Measurements from ENCODE around the gene RELN.
A peak's percentile ranks its signal among the peaks of the same experiment; 100 is the strongest.

Gene RELN

DNA sequence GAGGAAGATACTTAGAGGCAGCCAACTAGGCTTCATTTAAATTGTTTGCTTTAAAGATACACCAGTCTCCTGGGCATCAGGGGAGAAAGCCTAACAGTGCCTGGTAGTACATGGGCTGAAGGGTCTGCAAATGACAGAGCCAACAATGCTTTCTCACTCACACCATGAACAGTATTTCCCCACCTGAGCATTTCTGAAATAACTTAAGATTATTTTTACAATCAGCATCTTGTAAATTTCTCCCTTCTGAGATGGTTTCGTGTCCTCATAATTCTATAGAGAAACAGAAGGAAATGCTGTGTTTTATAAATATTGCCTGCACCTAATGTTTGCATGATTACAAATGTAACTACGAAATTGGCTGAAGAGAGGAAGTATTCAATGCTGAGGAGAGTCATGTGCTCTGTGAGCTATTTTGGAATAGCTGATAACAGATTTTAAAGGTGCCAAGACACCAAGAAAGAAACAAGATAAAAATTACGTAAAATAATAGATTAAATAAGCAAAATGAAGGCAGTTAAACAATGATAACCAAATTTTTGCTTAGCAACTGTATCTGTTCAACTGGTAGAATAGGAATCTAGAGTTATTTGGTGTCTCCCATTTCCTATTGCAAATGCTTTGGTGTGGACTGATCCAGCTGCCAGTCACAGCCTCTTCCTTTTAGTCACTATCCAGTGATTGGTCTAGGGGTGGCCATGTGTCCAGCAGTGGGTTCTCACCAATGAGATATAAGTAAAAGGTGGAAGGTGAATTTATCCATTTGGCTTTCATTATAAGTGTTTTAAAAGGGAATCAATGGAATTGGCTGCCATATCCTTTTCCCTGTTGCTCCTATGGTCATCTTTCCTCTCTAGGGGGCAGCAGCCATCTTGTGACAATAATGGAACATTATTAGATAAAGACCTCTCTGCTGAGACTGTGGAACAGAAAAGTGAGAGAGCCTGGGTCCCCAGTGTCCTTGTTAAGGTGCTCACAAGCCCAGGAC, 375.5 kb downstream of the RELN start:
- DNase-seq: no peak

DNA sequence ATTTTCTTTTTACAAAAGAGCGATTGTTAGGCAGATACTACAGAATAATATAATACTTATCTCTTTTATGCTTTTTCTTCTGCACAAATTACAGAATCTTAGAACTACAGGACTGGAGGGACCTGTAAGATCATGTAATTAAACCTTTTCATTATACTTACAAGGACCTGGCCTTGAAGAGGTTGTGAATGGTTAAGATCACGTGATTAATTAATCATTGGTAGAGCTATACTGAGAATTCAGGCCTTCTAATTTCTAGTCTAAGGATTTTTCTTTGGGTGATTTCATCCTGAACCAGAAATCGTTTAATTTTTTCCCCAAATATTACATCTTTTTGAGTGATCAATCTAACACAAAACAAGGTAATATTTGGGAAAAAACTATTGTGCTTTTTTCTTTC, 379.7 kb downstream of the RELN start:
- no peak for DNase-seq

DNA sequence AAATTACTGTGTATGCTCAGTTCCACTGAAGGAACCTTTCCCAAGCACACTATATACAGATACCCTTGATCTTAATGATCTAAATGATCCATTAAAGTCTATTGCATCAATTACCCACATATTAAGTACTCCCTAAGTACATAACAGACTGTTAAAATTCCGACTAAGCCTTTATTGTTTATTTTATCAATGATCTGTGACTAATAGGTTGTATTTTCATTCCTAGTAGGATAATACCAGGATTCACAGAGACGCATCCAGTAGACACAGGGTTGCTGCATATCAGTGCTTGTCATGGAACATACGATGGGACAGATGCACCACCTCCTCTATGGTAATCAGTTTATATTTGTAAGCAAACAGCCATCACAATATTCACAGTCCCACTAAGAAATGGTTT, 383.8 kb downstream of the RELN start:
- no peak for DNase-seq

DNA sequence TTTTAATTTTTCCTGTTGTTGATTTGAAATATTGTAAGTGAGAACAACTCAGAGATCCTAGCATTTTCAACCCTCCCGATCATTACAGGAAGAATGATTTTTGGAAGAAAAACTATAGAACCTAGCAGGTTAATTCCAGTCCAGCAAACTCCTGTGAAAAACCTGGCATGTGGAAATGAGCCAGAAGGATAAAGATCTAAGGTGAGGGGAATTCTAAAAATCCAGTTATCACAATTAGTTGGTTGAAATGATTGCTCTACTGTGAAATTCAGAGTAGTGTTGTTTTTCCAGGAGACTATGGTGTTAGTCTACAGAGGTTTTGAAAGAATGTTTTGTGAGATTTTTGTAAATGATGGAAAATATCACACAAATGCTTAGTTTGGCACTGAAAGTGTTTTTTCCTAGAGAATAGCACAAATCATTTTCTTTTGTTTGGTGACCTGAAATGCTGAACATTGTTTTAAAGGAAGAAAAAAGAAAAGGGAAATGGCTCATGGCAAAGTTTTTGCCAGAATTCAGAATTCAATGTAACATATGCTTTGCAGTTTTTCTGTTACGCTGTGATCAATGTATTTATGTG, 391.0 kb downstream of the RELN start:
- no peak for DNase-seq

DNA sequence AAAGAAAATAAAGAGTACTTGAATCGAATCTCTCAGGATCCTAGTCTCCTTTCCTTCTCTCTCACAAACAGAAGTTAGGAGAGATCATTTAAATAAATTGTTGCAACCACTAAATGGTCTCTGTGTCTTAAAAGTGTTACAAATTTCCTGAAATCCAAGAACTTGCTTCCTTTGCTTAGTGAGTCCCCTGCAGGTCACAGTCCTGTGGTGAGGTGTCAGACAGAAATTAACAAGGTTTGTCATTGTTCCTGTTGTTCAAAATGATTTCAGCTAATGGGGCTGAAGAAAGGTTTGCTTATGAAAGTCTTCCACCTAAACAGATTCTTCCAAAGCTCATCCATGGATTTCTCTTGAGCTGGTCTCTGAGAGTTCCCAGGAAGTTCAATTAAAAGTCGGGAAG, 391.9 kb downstream of the RELN start:
- no peak for DNase-seq

DNA sequence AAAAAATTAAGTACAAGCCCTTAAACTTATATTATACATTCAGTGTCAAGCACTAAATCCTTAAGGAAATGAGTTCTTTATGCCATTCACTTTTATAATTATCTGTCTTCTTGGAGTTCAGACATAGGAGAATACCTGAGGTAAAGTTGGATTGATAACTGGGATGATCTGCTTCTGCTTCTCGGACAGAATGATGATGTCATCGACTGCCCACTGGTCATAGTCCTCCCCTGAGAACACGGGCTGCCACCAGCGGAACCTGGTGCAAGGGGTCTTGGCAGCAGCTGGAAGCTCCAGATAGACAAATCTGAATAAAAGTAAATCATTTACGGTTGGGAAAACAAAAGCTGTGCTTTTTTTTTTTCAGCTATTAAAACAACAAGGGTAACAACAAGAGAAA, 395.3 kb downstream of the RELN start:
- DNase-seq: no peak

DNA sequence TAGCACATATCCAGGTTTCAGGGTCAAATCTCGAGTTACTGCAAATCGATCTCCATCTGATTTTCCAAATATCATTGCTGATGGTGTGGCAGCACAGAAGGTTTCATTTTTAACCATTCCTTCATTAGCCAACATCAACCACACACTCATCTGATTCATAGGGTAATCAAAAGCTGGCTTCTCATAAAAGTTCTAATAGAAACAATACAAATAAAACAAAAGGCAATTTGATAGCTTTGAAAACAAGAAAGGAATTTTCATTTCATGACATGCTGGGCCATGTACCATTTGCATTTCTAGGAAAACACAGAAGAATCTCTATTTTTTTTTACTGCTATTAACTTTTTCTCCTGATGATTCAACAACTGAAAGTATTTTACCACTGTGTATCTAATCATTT, 395.8 kb downstream of the RELN start:
- DNase-seq: no peak

DNA sequence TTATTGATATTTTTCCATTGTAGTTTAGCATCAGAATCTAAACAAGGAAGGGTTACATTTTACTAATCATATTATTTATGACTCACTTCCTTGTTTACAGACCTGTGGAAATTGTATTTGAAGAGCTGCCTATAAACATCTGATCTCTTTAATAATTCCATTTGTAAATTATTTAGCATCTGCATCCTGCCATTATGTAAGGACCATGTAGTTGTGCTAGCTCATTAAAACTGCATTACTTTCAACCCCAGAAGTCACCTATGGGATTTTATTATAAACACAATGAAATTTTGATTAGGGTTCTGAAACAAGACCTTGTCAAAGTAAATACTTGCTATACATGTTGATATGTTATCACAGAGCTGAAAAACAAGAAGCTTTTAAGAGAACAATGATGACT, 396.6 kb downstream of the RELN start:
- no peak for DNase-seq

DNA sequence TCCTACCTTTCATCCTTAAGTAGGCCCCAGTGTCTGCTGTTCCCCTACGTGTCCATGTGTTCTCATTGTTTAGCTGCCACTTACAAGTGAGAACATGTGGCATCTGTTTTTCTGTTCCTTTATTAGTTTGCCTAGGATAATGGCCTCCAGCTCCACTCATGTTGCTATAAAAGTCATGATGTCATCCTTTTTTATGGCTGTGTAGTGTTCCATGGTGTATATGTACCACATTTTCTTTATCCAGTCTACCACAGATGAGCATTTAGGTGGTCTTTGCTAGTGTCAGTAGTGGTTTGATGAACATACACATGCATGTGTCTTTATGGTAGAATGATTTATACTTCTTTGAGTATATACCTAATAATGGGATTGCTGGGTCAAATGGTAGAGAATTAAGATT, 397.3 kb downstream of the RELN start:
- no peak for DNase-seq

DNA sequence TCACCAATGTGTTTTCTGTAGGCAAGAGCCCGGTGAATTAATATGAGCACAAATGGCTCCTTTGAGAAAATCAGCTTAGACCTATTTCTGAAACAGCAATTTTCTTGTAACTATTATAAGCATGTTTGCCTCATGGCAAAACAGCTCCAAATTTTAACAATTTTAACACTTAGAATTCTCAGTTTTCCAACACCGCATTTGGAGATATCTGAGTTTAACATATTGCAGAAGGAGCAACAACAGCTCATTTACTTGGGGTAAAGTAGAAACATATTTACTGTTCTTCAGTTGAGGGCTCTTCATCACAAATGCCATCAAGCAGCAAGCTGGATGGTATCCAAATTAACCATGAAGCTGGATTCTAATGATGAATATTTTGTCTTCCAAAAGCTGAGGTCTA, 409.4 kb downstream of the RELN start:
- DNase-seq: no peak

DNA sequence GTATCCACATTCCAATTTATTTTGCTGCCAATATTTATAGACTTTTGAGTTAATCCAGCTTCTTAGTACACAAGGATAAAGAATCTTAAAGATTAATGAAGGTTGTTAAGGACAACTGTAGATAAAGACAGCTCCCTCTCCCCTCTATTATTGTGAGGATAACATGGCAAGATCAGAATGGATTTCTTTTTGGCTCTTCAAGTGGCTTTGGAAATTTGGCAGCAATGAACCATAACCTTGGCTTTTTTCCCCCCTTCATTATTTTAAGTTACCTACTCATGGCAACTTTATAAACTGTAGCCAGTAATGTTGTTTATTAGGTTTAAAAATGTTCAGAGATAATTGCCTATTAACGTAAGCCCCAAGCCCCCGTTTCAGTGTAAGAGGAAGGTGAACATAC, 412.4 kb downstream of the RELN start:
- no peak for DNase-seq

DNA sequence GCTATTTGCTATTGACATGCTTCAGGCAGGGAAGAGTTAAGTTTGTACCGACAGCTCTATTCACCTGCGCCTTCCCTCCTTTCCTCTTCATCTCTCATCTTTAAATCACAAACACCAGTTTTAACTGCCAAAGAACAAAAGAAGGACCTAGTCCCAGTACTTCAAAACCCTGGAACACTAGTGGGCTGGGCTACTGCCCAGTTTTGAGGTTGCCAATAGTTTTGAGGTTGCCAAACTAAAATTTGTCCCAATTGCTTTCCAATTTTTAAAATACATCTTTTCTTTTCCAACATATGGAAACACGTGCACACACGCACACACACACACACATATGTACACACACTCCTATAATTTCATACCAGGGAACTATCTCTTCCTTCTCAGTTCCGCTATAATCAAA, 412.8 kb downstream of the RELN start:
- no peak for DNase-seq

DNA sequence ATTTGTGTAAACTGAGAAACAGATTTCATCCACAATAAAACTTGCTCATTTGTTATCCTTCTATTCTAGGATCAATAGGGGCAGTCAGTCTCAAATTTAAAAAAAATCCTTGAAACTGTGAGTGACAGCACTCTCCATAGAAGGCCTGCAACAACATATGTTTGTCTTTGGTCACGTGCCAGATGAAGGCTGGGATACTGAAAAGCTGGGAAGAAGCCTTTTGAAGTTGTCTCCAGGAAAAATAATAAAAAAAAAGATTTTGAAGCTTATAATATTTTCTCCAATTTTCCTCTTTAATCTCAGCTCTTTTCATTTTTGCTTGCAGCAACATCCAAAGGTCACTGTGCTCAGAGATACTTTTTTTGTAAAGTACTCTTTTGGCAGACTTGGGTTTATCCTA, 414.9 kb downstream of the RELN start:
- DNase-seq: no peak

DNA sequence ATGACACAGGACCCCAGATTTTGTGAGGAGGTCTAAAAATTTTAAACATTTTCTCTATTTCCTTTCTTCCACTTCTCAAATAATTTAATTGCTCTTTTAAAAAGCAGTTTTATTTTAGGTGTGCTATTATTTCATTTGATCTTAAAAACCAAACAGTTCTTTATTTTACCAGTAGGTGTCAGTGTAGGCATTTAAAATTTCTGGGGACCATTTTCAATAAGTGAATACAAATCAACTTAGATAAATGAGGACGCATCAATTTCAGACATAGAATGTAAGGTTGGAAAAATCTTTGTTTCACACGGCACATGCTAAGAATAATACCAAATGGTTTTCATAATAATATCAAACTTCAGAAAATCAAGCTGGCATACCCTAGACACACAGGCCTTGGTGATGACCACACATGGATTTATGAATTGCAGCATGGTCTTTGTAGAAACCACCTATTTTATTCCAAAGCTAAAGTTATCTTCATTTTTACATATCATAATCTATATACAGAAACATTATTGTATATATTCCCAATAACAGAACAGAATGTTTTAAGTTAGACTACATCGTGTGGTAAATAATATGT, 415.9 kb downstream of the RELN start:
- DNase-seq: peak; percentile 23

DNA sequence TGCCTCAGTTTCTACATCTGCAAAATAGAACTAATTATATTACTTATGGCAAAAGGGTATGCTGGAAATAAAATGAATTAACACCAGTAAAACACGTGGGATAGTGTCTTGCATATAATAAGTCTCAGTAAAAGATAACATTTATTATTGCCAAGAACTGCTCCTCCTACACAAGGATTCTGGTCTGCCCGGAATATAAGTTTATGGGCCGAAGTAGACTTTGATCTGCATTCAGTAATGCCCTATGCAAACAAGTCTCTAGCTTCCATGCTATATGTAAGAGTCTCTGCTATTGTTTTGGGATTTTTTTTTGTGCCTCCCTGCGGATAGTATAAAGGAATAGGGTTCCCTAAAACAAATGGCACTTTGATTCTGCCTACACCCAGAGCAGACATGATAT, 417.9 kb downstream of the RELN start:
- no peak for DNase-seq

DNA sequence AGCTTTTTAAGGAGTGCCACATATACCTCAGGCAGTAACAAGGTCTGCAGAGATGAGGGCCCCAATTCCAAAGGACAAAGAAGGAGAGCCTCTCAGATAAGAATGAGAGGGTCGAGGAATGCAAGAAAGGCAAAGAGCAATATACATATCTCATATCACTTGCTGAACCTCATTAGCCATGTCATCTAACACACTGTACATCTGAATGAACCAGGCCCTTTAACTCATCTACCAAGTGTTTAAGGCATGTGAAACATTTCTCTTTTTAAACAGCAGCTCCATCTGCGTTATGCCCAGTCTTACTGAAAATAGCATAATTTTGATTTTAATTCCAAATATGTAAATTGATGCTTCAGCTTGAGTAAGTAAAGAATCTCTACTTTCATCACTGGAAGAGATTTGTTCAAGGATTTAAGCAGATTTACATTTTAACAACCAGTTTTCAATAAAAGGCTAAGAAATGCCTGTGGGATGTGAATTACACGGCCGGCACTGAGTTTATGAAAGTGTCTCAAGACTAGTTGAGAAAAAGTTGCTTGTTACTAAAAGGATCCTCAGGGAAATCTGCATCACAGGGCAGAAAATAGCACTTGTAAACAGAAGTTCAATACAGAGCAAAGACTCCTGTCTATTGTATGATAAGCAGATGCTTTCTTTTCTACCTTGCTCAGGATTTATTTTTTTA, 419.7 kb downstream of the RELN start:
- no peak for DNase-seq

DNA sequence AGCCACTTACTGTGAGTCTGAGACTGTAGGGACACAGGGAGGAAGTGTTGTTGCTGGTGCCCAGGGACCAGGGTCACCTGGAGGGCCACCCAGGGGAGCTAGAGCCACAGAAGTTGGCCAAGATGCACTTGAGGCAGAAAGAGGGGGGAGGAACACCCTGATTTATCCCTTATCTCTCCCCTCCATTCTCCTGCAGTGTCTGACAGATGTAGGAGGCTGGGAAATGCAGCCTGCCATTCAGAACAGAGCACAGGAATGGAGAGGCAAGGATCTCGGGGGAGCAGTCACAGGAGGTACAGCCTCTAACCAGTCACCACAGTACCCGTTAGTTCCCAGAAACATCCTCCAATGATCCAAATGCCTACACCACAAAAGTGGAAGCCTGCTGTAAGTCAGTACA, 425.0 kb downstream of the RELN start:
- DNase-seq: no peak

DNA sequence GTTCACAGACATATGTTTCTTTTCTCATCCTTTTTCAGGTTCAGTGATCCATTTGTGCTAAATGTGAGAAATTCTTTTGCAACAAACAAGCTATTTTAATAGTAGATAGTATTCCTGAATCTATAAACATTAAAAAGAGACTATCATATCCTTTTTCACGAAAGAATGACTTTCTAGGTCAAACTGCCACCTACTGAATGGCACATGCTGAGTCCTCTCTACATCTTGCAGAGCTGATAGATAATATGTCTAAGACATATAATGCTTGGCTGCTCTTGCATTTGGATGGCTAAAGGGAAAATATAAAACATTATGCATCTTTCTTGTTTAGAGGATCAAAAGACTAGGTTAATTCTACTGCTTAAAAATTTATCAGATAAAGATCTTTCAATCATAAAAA, 429.3 kb downstream of the RELN start:
- no peak for DNase-seq

DNA sequence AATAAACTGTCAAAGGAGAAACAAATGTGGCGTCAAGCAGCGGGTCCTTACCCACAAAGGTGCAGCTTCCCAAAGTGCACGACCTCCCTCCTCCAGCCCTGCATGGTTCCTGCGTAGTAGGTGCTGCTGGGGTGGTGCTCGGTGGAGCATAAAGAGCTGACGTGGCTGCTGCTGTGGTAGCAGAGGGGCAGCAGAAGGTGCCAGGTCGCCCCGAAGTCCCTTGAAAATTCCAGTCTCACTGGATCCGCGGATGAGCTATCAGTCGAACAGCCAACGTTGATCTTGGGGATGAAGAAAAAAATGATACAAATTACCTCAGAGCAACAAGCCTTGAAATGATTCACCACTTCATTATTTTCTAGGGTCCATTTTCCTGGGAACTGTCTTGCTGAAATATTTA, 438.4 kb downstream of the RELN start:
- DNase-seq: no peak

DNA sequence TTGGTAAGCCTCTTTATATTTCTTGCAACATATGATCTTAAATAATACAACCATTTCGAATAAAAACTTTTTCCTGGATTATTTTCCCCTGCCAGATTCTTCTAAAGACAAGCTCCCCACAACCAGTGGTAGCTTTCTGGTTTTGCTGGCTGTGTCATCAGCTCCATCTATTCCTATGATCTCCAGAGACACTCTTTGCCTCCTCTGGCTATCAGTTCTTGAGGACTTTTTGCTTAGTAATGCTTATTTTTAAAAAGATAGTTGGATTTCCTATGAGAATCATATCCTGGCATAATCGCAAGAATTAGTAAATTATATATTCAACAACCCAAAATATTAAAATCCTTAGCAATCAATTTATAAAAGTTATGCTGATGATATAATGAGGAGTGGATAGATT, 439.7 kb downstream of the RELN start:
- no peak for DNase-seq

DNA sequence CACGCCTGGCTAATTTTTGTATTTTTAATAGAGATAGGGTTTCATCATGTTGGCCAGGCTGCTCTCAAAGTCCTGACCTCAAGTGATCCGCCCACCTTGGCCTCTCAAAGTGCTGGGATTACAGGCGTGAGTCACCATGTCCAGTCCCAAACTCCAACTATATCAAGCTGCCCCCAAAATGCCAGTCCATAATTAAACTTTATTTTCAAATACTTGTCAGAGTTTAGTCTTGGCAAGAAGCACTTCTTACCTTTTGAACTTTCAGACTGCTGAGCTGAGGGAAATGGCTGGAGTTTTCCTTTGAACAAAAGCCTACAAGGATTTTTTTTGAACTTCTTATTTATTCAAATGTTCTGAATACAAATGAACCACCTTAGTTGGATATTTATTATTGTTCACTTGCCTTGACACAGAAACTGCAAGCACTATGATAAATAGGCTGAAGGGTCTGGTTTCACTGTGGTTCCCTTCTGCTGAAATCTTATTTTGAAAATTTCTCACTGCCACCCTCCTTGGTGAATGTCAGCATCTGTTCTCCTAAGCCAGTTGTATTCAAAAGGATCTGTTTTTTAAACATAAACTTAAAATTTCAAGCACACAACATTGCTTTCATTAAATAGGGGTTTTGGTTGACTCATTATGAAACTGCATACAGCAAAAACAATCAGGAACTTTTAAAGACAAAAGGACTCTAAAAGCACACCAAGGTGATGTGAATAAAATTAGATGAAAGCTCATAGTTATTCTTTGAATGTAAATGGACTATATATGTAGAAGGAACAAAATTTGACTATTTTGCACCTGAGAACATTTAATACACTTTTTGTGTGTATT, 441.8 kb downstream of the RELN start:
- DNase-seq: no peak

DNA sequence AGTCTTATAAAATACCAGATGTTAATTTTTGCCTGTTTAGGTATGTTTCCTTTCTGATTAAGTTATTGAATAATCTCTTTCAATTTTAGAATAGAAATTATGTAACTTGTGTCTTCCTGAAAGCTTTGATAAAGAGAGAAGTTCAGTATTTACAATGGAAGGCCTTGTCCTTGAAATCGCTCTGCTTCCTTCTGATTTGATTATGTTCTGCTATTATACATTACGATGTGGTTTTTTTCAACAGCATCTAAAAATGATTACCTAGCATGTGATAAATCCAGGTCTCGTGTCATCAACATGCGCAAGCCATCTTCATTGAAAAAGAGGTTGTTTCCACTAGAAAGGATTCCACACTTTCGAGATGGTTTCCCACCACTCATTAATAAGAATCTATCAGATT, 447.0 kb downstream of the RELN start:
- DNase-seq: no peak

DNA sequence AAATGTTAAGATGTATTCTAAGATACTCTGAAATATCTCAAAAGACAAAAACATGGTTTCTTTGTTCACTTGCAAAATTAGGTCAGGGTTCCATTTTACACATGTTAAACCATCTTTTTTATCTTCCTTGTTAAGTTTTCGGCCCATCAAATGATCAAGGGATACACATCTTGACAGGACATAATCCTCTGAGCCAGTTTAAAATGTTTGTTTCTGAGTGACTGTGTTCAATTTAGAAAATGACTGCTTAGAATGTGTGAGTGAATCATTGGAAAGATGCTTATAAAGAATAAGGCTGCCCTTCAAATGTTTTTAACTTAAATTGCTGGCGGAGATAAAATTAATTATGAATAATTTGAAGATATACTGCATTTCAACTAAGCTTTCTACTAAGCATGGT, 447.5 kb downstream of the RELN start:
- no peak for DNase-seq
